Ishikawa (cell line): ENCODE measurements around the gene TIAM1.
A peak's percentile ranks its signal among the peaks of the same experiment; 100 is the strongest.

Experiments
- CEBPB ChIP-seq: IDR thresholded peaks from 2 replicates; pipeline ENCODE4 v1.6.1; 2012
- CREB1 ChIP-seq: IDR thresholded peaks from 2 replicates; pipeline ENCODE4 v1.6.1; 2012; ENCODE audit warnings: low read depth
- EGR1 ChIP-seq: IDR thresholded peaks from 2 replicates; pipeline ENCODE4 v1.6.1; 2012
- EP300 ChIP-seq: IDR thresholded peaks from 2 replicates; pipeline ENCODE4 v1.6.1; 2012; ENCODE audit warnings: borderline replicate concordance
- FOXM1 ChIP-seq: IDR thresholded peaks from 2 replicates; pipeline ENCODE4 v1.6.1; 2012; ENCODE audit warnings: low read depth, borderline replicate concordance
- NFIC ChIP-seq: IDR thresholded peaks from 2 replicates; pipeline ENCODE4 v1.6.1; 2012
- RAD21 ChIP-seq: IDR thresholded peaks from 2 replicates; pipeline ENCODE4 v1.6.1; 2012; ENCODE audit warnings: low read depth
- TAF1 ChIP-seq: IDR thresholded peaks from 2 replicates; pipeline ENCODE4 v1.6.1; 2012; ENCODE audit warnings: low read depth, mild to moderate bottlenecking
- TCF12 ChIP-seq: IDR thresholded peaks from 2 replicates; pipeline ENCODE4 v1.6.1; 2012; ENCODE audit warnings: low read depth
- TEAD4 ChIP-seq: IDR thresholded peaks from 2 replicates; pipeline ENCODE4 v1.6.1; 2012
- YY1 ChIP-seq: IDR thresholded peaks from 2 replicates; pipeline ENCODE4 v1.6.1; 2012; ENCODE audit warnings: low read depth
- ZBTB7A ChIP-seq: IDR thresholded peaks from 2 replicates; pipeline ENCODE4 v1.6.1; 2012; ENCODE audit warnings: low read depth
- TF ChIP-seq, protein P1 (sequence below): IDR thresholded peaks from 2 replicates; pipeline ENCODE4 v1.6.1; 2012
- TF ChIP-seq, protein P2 (sequence below): IDR thresholded peaks from 2 replicates; pipeline ENCODE4 v1.6.1; 2012; ENCODE audit warnings: low read depth, mild to moderate bottlenecking
- TF ChIP-seq, protein P3 (sequence below): IDR thresholded peaks from 2 replicates; pipeline ENCODE4 v1.6.1; 2012

Gene TIAM1

DNA sequence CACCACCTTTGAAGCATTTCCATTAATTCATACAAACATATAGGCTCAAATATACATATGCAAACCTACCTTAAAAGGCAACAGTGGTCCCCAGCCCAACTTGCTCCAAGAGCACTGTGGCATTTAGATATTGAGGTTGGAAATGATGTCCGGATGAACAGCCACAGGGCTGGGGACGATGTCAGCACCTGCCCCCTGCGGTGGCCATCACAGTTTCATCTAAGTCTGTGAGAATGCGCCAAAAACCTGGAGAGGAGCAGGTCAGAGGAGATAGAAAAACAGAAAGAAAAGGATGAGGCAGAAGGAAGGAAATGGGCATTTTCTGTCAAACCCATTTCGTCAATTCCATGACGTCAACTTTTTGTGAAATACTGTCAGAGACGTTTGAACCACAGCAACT lies 67.4 kb downstream of the TIAM1 start:
- TF ChIP-seq ZBTB7A (no peak), RAD21 (no peak), TEAD4 (no peak)

DNA sequence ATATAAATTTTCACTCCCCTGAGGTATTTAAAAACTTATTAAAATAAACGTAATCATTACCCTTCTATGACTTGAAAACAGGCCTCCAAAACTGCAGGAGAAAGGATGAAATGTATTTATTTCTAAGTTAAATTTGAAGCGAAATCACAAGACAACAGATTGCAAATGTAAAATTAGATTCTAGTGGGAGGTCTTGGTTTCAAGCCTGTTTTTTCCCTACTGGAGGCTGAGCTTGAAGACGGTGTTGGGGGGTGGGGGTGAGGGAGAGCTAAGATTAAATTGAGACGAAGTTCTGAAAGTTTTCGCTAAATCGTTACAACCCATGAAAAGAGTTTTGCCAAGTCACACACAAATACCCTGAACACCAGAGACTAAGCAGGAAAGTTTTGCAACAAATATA lies 68.2 kb downstream of the TIAM1 start:
- TF ChIP-seq CEBPB (no peak), TEAD4 (no peak)
- TF ChIP-seq, protein P1, sequence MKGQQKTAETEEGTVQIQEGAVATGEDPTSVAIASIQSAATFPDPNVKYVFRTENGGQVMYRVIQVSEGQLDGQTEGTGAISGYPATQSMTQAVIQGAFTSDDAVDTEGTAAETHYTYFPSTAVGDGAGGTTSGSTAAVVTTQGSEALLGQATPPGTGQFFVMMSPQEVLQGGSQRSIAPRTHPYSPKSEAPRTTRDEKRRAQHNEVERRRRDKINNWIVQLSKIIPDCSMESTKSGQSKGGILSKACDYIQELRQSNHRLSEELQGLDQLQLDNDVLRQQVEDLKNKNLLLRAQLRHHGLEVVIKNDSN = no peak

DNA sequence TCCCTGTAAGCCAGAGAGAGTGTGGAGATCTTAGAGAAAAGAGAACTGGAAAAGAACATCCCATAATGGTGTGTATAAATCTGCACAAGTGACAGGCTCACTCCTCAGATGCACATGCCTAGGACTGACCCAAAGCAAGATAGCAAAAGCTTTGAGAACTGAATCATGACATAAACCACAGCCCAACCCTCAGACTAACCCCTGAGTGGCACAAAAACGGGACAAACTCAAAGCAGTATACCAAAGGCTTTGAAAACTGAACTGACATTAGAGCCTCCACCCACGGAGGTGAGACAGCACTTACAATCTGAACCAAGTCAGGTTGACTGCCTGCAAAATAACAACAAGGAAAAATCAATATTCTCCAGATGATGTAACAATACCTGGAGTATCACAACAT lies 70.8 kb downstream of the TIAM1 start:
- TF ChIP-seq TCF12 = no peak
- TF ChIP-seq RAD21 = no peak
- no peak for TF ChIP-seq NFIC

DNA sequence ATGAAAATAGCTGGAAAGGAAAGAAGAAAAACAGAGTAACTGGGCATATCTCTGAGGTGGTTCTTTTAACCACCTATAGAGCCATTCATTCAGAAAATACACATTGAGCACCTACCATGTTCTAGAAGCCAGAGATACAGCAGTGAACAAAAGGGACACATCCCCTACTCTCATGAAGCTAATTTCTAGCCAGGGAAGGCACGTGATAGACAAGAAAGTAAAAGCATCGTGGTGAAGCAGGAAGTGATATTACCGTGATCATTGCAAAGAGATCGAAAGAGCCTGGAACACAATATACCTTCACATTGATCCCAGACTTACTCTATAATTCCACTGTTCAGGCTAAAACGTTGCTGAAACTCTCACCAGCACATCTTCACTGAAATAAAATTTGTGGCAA lies 76.0 kb downstream of the TIAM1 start:
- no peak for TF ChIP-seq TCF12
- no peak for TF ChIP-seq ZBTB7A
- no peak for TF ChIP-seq EGR1
- TF ChIP-seq, protein P2, sequence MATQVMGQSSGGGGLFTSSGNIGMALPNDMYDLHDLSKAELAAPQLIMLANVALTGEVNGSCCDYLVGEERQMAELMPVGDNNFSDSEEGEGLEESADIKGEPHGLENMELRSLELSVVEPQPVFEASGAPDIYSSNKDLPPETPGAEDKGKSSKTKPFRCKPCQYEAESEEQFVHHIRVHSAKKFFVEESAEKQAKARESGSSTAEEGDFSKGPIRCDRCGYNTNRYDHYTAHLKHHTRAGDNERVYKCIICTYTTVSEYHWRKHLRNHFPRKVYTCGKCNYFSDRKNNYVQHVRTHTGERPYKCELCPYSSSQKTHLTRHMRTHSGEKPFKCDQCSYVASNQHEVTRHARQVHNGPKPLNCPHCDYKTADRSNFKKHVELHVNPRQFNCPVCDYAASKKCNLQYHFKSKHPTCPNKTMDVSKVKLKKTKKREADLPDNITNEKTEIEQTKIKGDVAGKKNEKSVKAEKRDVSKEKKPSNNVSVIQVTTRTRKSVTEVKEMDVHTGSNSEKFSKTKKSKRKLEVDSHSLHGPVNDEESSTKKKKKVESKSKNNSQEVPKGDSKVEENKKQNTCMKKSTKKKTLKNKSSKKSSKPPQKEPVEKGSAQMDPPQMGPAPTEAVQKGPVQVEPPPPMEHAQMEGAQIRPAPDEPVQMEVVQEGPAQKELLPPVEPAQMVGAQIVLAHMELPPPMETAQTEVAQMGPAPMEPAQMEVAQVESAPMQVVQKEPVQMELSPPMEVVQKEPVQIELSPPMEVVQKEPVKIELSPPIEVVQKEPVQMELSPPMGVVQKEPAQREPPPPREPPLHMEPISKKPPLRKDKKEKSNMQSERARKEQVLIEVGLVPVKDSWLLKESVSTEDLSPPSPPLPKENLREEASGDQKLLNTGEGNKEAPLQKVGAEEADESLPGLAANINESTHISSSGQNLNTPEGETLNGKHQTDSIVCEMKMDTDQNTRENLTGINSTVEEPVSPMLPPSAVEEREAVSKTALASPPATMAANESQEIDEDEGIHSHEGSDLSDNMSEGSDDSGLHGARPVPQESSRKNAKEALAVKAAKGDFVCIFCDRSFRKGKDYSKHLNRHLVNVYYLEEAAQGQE = no peak
- no peak for TF ChIP-seq FOXM1
- TF ChIP-seq CEBPB = no peak
- TF ChIP-seq TEAD4 = no peak
- no peak for TF ChIP-seq TAF1
- no peak for TF ChIP-seq YY1
- TF ChIP-seq RAD21 = no peak
- no peak for TF ChIP-seq EP300
- no peak for TF ChIP-seq NFIC
- TF ChIP-seq CREB1 = no peak
- TF ChIP-seq, protein P1 = no peak
- TF ChIP-seq, protein P3, sequence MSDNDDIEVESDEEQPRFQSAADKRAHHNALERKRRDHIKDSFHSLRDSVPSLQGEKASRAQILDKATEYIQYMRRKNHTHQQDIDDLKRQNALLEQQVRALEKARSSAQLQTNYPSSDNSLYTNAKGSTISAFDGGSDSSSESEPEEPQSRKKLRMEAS = no peak

DNA sequence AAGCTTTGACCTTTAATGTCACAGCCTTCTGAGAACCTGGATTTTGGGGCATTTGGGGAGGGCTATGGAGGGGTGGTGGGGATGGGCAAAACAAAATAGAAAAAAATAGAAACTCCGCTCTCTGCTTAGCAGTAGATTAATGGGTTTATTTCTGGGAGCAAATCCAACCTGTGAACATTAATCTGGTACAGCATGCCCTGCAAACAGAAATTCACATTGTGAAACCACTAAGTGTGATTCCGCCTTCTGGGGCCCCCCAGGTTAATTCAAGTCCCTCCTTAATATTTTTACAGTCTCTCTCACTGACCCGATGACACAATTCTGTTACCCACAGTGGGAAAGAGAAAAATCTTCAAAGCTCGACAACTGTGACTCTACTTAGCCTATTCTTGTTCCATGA lies 76.4 kb downstream of the TIAM1 start:
- TF ChIP-seq RAD21 (no peak), EP300 (no peak), TEAD4 (no peak), NFIC (no peak), TAF1 (no peak), CREB1 (no peak), TCF12 (no peak), EGR1 (no peak)
- TF ChIP-seq, protein P1 = no peak

DNA sequence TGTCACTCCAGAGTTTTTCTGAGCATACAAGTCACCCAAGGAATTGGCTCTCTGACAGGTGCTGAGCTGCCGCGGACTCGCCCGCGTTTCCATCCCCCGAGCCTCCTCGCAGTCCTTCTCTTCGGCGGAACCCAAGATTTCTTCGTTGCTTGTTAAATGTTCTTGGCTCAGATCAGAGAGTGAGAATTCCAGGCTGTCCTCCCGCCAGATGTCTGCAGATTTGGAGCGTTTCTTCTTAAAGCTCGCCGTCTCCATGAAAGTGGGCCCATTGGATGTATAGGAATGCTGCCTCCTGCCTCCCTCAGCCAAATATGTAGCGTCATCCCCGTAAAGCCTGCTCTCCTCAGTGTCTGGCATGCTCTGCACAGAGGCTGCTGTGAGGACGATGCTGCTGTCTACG lies 77.8 kb downstream of the TIAM1 start:
- TF ChIP-seq NFIC = no peak
- TF ChIP-seq, protein P3 = no peak
- TF ChIP-seq YY1 = no peak
- TF ChIP-seq CEBPB = no peak
- no peak for TF ChIP-seq CREB1
- TF ChIP-seq FOXM1 = no peak
- TF ChIP-seq TCF12 = no peak
- TF ChIP-seq TEAD4 = no peak

DNA sequence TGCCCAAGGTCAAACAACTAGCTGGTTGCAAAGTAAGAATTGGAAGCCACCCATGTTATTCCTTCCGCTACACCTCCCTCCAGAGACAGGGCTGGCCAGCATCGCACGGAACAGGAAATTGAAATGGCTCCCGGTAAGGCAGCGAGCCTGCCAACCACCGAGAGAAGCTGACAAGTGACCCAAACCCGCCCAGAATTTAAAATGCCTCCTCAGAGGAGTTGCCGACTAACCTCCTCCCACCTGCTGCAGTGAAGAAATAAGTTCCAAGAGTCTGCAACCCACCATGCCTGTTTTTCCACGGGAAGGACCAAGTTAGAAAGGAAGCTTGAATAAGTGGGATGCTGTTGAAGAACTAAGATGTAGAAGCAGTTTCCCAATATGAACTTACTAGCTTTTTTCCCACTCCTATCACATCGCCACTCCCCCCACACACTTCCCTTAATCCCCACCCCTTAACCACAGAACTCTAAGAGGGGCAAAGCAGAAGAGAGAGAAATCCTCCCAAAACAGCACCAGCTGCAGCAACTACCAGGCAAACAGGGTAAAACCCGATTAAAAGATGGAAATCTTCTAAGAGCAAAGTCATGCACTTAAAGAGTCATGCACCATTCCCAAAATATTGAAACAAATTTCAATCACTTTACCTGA lies 78.6 kb downstream of the TIAM1 start:
- TF ChIP-seq EP300 = no peak
- no peak for TF ChIP-seq TCF12
- no peak for TF ChIP-seq ZBTB7A
- TF ChIP-seq RAD21 = no peak
- no peak for TF ChIP-seq NFIC
- TF ChIP-seq YY1 = no peak
- no peak for TF ChIP-seq TAF1
- no peak for TF ChIP-seq FOXM1
- no peak for TF ChIP-seq TEAD4
- no peak for TF ChIP-seq CREB1
- TF ChIP-seq CEBPB = no peak
- TF ChIP-seq, protein P1 = no peak

DNA sequence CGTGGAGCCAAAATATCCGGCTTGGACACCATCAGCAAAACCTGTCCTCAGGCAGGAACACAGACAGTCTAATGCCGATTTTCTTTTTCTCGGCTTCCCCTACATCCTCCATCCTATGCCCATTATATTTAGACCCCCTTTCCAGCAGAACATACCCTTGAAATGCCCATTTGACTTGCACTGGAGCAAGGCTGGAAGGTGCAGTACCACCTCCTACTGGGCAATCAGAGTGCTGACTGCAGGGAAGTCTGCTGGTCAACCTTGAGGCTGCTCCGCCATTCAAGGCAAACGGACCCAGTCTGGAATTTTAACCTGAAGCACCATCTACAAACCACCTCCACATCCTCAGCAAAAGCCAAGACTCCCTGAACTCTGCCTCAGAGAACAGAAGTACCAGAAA lies 79.5 kb downstream of the TIAM1 start:
- TF ChIP-seq RAD21 (peak; percentile 14; the same call in 1 of the 2 replicates), CREB1 (no peak)
